Mesodermal cell (in vitro differentiated cells): Measurements from ENCODE around the gene ATP4B.

ENCODE experiments used
- H3K27ac ChIP-seq: 2 replicates; pipeline ENCODE4 v1.7.0; 2013; ENCODE audit warnings: mild to moderate bottlenecking, low read depth, low read length, moderate library complexity; ENCODE audit not compliant: severe bottlenecking
- H3K36me3 ChIP-seq: 2 replicates; pipeline ENCODE4 v1.7.1; 2013; ENCODE audit warnings: mild to moderate bottlenecking, low read length, moderate library complexity; ENCODE audit not compliant: control insufficient read depth, insufficient read depth
- H3K4me1 ChIP-seq: one replicate; pipeline ENCODE4 v1.7.1; 2013; ENCODE audit warnings: mild to moderate bottlenecking, low read length; ENCODE audit not compliant: insufficient read depth, control insufficient read depth, poor library complexity, severe bottlenecking
- H3K4me3 ChIP-seq: 2 replicates; pipeline ENCODE4 v1.7.0; 2013; ENCODE audit warnings: low read length, control low read depth, mild to moderate bottlenecking; ENCODE audit not compliant: insufficient read depth, poor library complexity, severe bottlenecking; ENCODE audit errors: extremely low read depth
- H3K9me3 ChIP-seq: 2 replicates; pipeline ENCODE4 v1.7.1; 2013; ENCODE audit warnings: mild to moderate bottlenecking, low read length, moderate library complexity; ENCODE audit not compliant: control insufficient read depth
- WGBS, 2 experiments: methylation state at CpG; one replicate each; pipeline ENCODE4 v1.1.5; 2013; ENCODE audit warnings: missing lambda C conversion rate in 2 of 2; ENCODE audit not compliant: insufficient coverage in 2 of 2; 5-methylcytosine and 5-hydroxymethylcytosine counted together

ATP4B gene

DNA sequence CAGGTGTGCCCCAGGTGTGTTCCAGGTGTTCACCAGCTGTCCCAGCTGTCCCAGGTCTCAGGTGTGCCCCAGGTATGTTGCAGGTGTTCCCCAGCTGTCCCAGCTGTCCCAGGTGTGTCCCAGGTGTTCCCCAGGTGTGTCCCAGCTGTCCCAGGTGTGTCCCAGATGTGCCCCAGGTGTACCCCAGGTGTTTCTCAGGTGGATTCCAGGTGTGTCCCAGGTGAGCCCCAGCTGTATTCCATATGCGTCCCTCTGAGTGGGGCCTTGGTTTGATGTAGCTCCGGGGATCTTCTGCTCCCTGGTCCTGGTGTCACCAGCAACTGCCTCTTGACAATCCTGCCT lies 8.3 kb upstream of the ATP4B start:
- H3K4me1 ChIP-seq = no peaks in the 10 kb centered on the region
- 100% methylated on average over 1 to 2 of the region's 2 CpGs for WGBS, 2 experiments
- H3K36me3 ChIP-seq = no peaks in the 10 kb centered on the region
- no peak overlapping the region for H3K27ac ChIP-seq
- no peaks in the 10 kb centered on the region for H3K9me3 ChIP-seq
- H3K4me3 ChIP-seq = no peak overlapping the region

DNA sequence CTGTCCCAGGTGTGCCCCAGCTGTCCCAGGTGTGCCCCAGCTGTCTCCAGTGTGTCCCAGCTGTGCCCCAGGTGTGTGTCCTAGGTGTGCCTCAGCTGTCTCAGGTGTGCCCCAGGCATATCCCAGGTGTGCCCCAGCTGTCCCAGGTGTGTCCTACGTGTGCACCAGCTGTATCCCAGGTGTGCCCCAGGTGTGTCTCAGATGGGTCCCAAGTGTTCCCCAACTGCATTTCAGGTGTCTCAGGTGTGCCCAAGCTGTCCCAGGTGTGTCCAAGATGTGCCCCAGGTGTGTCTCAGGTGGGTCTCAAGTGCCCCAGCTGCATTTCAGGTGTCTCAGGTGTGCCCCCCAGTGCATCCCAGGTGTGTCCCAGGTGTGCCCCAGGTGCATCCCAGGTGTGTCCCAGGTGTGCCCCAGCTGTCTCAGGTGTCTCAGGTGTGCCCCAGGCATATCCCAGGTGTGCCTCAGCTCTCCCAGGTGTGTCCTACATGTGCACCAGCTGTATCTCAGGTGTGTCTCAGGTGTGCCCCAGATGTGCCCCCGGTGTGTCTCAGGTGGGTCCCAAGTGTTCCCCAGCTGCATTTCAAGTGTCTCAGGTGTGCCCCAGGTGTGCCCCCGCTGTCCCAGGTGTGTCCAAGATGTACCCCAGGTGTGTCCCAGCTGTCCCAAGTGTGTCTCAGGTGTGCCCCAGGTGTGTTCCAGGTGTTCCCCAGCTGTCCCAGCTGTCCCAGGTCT lies 7.8 kb upstream of the ATP4B start:
- no peaks in the 10 kb centered on the region for H3K36me3 ChIP-seq
- H3K4me3 ChIP-seq = no peak overlapping the region
- no peaks in the 10 kb centered on the region for H3K4me1 ChIP-seq
- H3K9me3 ChIP-seq = no peaks in the 10 kb centered on the region
- no peak overlapping the region for H3K27ac ChIP-seq
- 82 to 94% methylated on average over 3 of the region's 3 CpGs for WGBS, 2 experiments

DNA sequence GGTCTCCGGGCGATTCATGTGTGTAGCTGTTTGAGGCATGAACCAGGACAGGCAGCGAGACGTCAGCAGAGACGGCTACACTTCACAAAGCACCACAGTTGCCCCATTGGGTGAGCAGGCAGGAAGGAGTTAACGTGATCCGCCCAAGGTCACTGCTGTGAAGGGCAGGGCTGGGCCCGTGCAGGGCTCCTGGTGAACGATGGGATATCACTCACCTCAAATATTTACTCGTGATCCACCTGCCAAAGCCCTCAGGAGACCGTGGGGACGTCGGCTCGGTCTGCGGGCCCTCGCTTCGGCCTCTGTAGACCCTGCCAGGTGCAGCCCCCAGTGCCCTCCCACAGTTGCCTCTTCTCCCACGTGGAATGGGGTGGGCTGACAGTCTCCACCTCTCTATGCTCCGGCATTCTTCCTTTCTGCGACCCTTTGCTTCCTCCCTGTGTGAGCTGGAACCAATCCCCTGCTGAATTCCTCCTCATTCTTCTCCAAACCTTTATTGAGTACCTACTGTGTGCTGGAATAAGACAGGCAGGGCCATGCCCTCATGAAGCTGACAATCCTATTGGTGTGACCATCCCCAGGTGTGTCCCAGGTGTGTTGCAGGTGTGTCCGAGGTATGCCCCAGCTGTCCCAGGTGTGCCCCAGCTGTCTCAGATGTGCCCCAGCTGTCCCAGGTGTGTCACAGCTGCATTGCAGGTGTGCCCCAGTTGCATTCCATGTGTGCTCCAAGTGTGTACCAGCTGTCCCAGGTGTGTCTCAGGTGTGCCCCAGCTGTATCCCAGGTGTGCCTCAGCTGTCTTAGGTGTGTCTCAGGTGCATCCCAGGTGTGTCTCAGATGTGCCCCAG lies 7.0 kb upstream of the ATP4B start:
- no peak overlapping the region for H3K4me3 ChIP-seq
- WGBS, 2 experiments = 71 to 80% methylated on average over 14 to 18 of the region's 21 CpGs

DNA sequence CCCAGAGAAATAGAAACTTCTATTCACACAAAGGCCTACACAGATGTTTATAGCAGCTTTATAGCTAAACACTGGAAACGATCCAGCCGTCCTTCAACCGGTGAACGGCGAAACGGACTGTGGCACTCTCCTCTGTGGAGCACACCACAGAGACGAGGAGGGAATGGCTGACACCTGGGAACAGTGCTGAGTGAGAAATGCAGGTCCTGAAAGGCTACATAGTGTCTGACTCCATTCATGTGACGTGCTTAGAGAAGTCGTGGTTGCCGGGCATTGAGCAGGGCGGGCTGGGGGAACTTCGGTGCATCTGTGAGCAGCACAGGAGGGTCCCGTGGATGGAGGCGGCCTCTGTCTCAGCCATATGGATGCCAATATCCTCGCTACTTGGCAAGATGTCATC lies 5.9 kb upstream of the ATP4B start:
- H3K27ac ChIP-seq = no peak overlapping the region
- no peaks in the 10 kb centered on the region for H3K36me3 ChIP-seq
- H3K9me3 ChIP-seq = no peaks in the 10 kb centered on the region
- 91 to 92% methylated on average over 11 to 15 of the region's 15 CpGs for WGBS, 2 experiments
- no peak overlapping the region for H3K4me3 ChIP-seq
- H3K4me1 ChIP-seq = no peaks in the 10 kb centered on the region

More for the DNA sequence above, 7.0 kb upstream of the ATP4B start:
- Histone ChIP-seq H3K4me1 (no peaks in the 10 kb centered on the region), H3K9me3 (no peaks in the 10 kb centered on the region), H3K27ac (no peak overlapping the region), H3K36me3 (no peaks in the 10 kb centered on the region)

DNA sequence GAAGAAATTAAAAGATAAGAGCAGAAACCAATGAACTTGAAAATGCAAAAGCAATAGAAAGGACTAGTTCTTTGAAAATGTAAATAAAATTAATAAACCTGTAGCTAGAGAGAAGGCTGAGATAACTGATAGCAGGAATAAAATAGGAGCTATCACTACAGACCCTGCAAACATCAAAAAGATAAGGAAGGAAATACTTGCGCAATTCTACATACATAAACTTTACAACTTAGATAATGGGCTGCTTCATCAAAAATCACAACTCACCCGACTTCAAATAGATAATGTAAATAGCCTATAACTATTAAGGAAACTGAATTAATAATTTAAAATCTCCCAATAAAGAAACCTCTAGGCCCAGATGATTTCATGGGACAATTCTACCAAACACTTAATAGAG lies 3.5 kb upstream of the ATP4B start:
- no peak overlapping the region for H3K27ac ChIP-seq
- no peak overlapping the region for H3K4me3 ChIP-seq
- no peaks in the 10 kb centered on the region for H3K9me3 ChIP-seq
- no peaks in the 10 kb centered on the region for H3K36me3 ChIP-seq
- no peaks in the 10 kb centered on the region for H3K4me1 ChIP-seq
- WGBS, 2 experiments = 100% methylated on average over 1 of the region's 2 CpGs; no CpG with 5 or more reads in 1 of the 2 experiments

DNA sequence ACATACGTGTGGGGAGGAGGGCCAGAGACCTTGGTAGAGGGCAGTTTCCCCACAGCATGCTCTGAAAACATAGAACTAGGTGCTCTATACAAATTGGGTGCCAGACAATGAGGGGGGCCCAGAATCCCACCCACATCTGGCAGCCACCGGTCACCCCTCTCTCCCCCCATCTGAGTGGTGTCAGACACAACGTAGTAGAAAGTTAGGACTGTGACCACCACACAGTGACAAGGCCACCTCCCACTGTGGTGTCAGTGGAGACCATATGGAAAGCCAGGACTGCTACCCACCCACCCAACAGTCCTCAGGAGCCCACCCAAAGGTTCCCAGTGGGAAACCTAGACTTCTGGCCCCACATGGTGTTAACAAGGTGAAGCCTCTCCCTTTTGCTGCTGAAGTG lies 2.1 kb upstream of the ATP4B start:
- WGBS, 2 experiments = 75 to 83% methylated on average over 3 of the region's 3 CpGs

DNA sequence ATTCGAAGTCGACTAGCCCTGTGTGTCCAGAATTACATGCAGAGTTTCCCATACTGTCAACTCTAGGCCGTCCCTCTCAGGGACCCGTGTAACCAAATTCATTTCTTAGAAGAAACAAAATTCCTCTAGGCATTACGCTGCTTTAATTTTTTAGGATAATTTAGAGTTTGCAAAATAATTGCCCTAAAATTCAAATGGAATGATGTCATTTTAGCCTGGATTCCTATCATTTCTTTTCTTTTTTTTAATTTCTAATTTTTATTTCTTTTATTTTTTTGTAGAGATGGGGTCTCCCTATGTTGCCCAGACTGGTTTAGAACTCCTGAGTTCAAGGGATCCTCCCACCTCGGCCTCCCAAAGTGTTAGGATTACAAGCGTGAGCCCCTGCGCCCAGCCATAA lies 1.3 kb upstream of the ATP4B start:
- Histone ChIP-seq H3K4me1 (no peaks in the 10 kb centered on the region), H3K4me3 (no peak overlapping the region), H3K36me3 (no peaks in the 10 kb centered on the region), H3K9me3 (no peaks in the 10 kb centered on the region), H3K27ac (no peak overlapping the region)
- WGBS, 2 experiments = 98 to 100% methylated on average over 5 to 6 of the region's 8 CpGs

More for the DNA sequence above, 2.1 kb upstream of the ATP4B start:
- Histone ChIP-seq H3K27ac (no peak overlapping the region), H3K4me3 (no peak overlapping the region), H3K36me3 (no peaks in the 10 kb centered on the region), H3K4me1 (no peaks in the 10 kb centered on the region), H3K9me3 (no peaks in the 10 kb centered on the region)

DNA sequence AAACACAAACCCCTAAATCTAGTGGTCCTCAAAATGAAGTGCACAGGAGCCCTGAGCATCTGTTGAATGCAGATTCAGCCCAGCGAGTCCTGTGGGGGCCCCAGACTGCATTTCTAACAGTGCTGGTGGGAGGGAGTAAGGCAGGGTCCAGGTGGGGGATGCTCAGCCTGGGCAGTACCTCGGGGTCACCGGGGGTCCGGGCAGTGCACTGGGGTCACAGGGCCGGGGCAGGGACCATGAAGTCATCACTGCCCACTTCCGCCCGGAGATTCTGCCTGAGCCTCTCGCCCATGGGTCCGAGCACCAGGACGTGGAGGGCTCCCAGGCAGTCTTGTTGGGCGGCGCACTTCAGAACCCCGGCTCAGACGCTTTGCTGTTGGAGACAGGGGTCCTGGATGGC lies 838 bp upstream of the ATP4B start:
- Histone ChIP-seq H3K4me1 (no peaks in the 10 kb centered on the region), H3K36me3 (no peaks in the 10 kb centered on the region), H3K9me3 (no peaks in the 10 kb centered on the region), H3K4me3 (no peak overlapping the region), H3K27ac (no peak overlapping the region)
- WGBS, 2 experiments = 85 to 90% methylated on average over 11 to 12 of the region's 14 CpGs

DNA sequence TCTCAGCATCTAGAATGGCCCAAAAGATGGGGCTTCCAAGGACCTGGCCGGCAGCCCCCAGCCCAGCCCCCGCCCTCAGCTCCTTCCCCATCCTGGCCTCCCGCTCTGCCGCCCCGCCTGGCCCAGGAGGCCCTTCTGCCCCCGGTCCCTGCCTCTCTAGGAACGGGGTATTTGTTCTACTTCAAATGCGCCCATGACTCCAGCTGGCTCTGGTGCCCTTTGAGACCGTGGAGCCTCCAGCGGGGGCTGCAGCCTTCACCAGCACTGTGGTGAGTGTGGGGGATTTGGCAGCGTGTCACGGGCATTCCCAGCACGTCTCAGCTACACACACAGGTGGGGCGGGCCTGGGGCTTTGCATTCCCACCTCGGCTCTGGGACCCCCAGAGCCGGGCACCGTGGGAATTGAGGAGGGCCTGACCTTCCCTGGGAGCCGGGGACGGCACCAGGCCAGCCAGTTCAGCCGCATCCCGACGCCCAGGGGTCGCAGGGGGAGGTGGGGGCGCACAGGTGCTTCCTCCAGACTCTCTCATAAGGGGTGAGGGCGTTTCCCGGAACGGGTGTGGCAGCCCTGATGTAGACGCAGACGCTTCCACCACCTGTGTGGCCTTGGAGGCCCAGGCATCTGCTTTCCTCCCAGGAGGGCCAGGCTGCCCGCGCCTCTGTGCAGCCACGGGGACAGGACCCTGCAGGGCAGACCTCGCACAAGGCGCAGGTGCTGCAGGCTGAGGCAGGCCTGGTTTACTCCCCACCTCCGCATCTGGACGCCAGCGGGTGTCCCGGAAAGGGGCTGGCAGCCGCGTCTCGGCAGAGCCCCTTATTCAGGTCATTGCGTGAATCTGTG lies 947 bp downstream of the ATP4B start:
- H3K36me3 ChIP-seq = no peaks in the 10 kb centered on the region
- H3K9me3 ChIP-seq = no peaks in the 10 kb centered on the region
- H3K27ac ChIP-seq = no peak overlapping the region
- no peaks in the 10 kb centered on the region for H3K4me1 ChIP-seq
- H3K4me3 ChIP-seq = no peak overlapping the region
- 91 to 93% methylated on average over 33 of the region's 42 CpGs for whole genome bisulfite sequencing, 2 experiments

DNA sequence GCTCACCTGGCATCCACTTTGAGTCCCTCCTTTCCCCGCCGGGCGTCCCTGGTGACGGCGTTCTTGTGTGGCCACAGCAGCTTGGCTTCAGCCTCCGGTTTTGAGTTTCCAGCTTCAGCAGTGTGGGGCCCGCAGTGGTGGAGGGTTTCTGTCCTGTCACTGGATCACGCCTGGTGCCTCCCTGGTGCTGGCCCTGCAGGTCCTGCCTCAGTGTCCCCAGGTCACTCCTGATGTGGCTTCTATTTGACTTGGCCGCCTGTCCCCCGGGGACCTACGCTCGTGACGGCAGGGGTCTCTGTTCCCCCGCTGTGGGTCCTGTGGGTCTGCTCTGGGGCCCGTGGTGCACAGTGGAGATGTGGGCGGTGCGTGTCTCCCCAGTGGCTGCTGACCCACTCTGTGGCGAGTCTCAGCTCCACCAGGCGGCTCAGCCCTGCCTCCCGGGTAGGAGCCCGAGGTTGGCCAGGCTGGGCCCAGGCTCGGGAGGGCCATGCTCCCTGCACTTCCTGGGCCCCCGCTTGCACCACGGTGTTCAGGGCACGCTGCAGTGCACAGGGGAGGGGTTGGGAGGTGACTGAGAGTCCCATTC lies 1.9 kb downstream of the ATP4B start:
- no peak overlapping the region for H3K27ac ChIP-seq
- no peaks in the 10 kb centered on the region for H3K4me1 ChIP-seq
- H3K4me3 ChIP-seq = no peak overlapping the region
- H3K9me3 ChIP-seq = no peaks in the 10 kb centered on the region
- WGBS, 2 experiments = 95% methylated on average over 17 to 25 of the region's 25 CpGs
- no peaks in the 10 kb centered on the region for H3K36me3 ChIP-seq
